Panc1 (cell line): ENCODE measurements around the gene DGKG.

ENCODE experiments used
- POLR2AphosphoS5 ChIP-seq: IDR thresholded peaks from 2 replicates; pipeline ENCODE4 v1.6.1; 2012; ENCODE audit warnings: mild to moderate bottlenecking, low read depth, low read length, moderate library complexity
- SIN3A ChIP-seq: IDR thresholded peaks from 2 replicates; pipeline ENCODE4 v1.6.1; 2012; ENCODE audit warnings: low read depth, mild to moderate bottlenecking, low read length, moderate library complexity, borderline replicate concordance; ENCODE audit not compliant: insufficient read depth
- TF ChIP-seq, protein P1 (sequence below): fragments of 450-650 bp; IDR thresholded peaks from 2 replicates; pipeline ENCODE4 v1.5.1; 2017; ENCODE audit warnings: mild to moderate bottlenecking

DNA sequence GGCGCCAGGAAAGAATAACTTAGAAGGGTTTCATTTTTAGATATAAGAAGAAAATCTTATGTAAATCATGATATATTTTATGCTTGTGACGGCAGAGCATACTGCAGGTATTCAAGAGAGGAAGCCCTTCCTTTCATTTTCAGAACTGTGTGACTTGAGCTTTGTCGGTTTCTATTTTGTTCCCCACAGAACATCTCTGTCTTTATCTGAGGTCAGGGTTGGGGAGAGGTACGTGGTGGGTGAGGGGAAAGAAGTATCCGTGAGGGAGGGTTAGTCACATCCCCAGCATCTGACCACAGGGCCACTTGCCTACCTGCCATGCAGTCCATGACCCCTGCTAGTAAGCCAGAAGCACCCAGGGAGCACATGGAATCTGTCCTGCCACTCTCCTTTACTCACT, 126.5 kb downstream of the DGKG start:
- TF ChIP-seq, protein P1, sequence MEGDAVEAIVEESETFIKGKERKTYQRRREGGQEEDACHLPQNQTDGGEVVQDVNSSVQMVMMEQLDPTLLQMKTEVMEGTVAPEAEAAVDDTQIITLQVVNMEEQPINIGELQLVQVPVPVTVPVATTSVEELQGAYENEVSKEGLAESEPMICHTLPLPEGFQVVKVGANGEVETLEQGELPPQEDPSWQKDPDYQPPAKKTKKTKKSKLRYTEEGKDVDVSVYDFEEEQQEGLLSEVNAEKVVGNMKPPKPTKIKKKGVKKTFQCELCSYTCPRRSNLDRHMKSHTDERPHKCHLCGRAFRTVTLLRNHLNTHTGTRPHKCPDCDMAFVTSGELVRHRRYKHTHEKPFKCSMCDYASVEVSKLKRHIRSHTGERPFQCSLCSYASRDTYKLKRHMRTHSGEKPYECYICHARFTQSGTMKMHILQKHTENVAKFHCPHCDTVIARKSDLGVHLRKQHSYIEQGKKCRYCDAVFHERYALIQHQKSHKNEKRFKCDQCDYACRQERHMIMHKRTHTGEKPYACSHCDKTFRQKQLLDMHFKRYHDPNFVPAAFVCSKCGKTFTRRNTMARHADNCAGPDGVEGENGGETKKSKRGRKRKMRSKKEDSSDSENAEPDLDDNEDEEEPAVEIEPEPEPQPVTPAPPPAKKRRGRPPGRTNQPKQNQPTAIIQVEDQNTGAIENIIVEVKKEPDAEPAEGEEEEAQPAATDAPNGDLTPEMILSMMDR = no peak
- TF ChIP-seq SIN3A (no peak), POLR2AphosphoS5 (no peak)
